AG09319 (cell line): ENCODE results near the gene LEFTY2.
"Not testable (repeated sequence)": the region's sequence is repeated elsewhere in the genome, so short reads cannot be mapped to it uniquely, and the experiment has no call there.

Experiments
- DNase-seq: peaks from one replicate; pipeline ENCODE4 v3.0.0-alpha.2; 2010; ENCODE audit warnings: low read depth; ENCODE audit errors: extremely low read depth
- CTCF ChIP-seq: IDR thresholded peaks from 2 replicates; pipeline ENCODE4 v1.5.1; 2011; ENCODE audit warnings: low read depth, mild to moderate bottlenecking, inconsistent platforms, low read length, moderate library complexity

Gene LEFTY2

DNA sequence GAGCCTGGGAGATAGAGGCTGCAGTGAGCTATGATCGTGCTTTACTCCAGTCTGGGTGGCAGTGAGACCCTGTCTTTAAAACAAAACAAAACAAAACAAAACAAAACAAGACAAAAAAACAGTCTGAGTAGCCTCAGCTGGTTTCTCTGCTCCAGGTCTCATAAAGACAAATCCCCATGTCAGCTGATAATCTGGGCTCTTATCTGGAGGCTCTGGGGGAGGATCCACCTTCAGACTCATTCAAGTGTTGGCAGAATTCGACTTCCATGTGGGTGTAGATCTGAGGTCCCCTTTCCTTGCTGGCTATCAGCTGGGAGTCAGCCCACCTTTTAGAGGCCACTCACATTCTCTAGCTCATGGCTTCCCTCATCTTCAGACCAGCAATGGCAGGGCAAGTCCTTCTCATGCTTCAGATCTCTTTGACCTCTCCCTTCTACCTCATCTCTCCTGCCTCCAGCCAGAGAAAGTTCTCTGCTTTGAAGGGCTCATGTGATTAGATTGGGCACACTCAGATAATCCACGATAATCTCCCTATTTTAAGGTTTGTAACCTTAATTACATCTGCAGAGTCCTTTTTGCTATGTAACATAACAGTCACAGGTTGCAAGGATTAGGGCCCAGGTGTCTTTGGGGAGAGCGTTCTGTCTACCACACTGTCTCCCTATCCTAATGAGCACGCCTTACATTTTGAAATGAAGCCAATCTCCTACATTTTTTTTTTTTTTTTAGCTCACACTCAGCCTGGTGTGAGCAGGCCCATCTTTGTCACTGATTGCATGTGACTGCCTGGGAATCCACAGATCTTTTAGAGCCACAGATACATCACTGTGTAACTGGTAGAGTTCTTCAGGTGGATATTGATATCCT lies 9.5 kb downstream of the LEFTY2 start:
- DNase-seq, result no peak
- no peak for TF ChIP-seq CTCF

- DNase-seq, result no peak
- no peak for TF ChIP-seq CTCF
These were observed 10.5 kb downstream of the LEFTY2 start for GRCh38 chr1:225930566-225930965.

DNA sequence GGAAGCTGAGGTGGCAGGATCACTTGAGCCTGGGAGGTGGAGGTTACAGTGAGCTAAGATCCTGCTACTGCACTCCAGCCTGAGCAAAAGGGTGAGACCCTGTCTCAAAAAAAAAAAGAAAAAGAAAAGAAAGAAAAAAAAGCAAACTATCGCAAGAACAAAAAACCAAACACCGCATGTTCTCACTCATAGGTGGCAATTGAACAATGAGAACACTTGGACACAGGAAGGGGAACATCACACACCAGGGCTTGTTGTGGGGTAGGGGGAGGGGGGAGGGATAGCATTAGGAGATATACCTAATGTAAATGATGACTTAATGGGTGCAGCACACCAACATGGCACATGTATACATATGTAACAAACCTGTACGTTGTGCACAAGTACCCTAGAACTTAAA lies 11.6 kb downstream of the LEFTY2 start:
- DNase-seq, result not testable (repeated sequence)

DNA sequence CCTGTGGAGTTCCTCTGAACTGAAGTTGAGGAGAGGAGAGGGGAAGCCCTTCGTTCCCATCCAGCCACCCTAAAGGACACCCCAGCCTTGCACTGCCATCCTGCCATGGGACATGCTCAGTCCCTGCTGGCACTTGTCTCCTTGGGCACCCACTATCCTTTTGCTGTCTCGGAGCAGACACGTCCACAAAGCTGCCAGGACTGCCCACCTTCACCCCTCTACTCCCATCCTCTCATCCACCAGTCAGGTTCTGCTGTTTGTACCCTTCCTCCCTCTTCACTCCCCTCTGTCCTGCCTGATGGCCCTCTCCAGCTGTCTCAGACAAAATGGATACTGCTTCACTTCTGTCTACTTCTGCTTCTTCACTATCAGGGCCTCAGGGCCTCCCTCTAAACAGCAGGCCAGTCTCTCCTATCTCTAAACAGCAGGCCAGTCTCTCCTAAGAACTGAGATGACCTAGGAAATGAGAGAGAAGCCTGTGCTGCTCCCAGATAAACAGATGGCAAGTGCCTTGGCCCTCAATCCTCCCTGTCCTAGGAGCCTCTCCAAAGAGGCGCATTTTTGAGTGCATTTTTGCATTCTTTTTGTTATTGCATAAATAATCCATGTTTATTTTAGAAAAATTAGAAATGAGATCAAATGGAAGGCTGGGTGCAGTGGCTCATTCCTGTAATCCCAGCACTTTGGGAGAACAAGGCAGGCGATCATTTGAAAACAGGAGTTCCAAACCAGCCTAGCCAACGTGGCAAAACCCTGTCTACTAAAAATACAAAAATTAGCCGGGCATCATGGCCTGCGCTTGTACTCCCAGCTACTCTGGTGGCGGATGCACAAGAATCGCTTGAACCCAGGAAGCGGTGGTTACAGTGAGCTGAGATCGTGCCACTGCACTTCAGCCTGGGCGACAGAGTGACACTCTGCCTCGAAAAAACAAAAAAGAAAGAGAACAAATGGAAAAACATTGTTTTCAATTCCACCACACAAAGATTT lies 12.5 kb downstream of the LEFTY2 start:
- no peak for DNase-seq
- no peak for TF ChIP-seq CTCF

DNA sequence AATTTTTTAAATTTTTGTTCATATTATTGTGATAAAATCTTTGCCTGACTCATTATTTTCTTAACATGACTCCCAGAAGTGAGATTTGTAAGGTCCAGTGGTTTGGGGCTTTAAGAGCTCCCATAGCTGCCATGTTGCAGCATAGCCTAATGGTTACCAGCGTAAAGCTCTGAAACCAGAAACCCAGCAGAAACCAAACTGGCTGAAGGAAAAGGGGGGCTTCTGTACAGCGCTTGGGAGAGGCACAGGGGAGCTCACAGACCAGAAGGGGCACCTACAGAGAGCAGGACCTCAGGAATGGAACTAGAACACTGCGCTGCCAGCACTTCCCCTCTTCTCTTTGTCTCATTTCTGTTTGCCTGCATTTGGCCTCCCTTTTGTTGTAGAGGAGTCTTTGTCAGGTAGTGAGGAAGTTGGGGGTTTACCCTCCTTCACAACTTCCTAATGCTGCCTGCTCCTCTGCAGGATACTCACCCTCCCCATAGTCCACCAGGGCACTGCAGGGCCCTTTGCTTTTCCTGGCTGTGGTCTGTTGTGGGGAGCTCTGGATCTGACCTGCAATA lies 14.4 kb downstream of the LEFTY2 start:
- DNase-seq, result no peak
- TF ChIP-seq CTCF, result no peak

GRCh38 chr1:225923692-225924555 lies 17.1 kb downstream of the LEFTY2 start, which contains the start of gene PYCR2:
Gene PYCR2 (minus strand): TSS chr1:225924250. CDS start chr1:225924110, 140 bp downstream.
- peak; percentile 94 for DNase-seq
- TF ChIP-seq CTCF, result no peak

GRCh38 chr1:225923381-225923691 lies 17.7 kb downstream of the LEFTY2 start:
- no peak for DNase-seq
- TF ChIP-seq CTCF, result no peak
